Ovary (tissue), 3 donors: ENCODE data around the gene HSPA1B.

Experiments used
- EP300 ChIP-seq: sonication (generic); formaldehyde crosslinking; IDR thresholded peaks from one replicate; pipeline ENCODE4 v1.6.1; 2017; ENCODE audit warnings: antibody characterized with exemption
- POLR2A ChIP-seq: fragments of 450-650 bp; IDR thresholded peaks from one replicate; pipeline ENCODE4 v1.6.1; 2017; ENCODE audit warnings: antibody characterized with exemption, mild to moderate bottlenecking, moderate library complexity
- TF ChIP-seq, protein P1 (sequence below), 3 donors: fragments of 450-650 bp in 2 of 3; fragments of 200-600 bp in 1 of 3; IDR thresholded peaks; one replicate each; pipeline versions ENCODE4 v1.5.1 to v1.8.0; 2016 to 2022; ENCODE audit warnings: antibody characterized with exemption in 3 of 3, mild to moderate bottlenecking in 1 of 3
- donor health status: DM: no; HTN: no; CAD: no.

DNA sequence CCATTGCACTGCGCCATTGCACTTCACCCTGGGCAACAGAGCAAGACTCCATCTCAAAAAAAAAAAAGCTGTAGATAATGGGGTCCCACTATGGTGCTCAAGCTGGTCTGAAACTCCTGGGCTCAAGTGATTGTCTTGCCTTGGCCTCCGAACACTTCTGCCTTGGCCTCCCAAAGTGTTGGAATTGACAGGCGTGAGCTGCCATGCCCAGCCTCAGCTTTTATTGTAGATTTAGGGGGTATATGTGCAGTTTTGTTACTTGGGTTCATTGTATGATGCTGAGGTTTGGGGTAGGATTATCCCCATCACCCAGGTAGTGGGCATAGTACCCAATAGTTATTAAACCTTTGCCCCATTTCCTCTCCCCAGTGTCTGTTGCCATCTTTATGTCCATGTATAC is 11.4 kb downstream of the HSPA1B start:
- TF ChIP-seq, protein P1, sequence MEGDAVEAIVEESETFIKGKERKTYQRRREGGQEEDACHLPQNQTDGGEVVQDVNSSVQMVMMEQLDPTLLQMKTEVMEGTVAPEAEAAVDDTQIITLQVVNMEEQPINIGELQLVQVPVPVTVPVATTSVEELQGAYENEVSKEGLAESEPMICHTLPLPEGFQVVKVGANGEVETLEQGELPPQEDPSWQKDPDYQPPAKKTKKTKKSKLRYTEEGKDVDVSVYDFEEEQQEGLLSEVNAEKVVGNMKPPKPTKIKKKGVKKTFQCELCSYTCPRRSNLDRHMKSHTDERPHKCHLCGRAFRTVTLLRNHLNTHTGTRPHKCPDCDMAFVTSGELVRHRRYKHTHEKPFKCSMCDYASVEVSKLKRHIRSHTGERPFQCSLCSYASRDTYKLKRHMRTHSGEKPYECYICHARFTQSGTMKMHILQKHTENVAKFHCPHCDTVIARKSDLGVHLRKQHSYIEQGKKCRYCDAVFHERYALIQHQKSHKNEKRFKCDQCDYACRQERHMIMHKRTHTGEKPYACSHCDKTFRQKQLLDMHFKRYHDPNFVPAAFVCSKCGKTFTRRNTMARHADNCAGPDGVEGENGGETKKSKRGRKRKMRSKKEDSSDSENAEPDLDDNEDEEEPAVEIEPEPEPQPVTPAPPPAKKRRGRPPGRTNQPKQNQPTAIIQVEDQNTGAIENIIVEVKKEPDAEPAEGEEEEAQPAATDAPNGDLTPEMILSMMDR (IDR thresholded peaks at IDR 0.05) = no peak
- TF ChIP-seq POLR2A = no peak
- TF ChIP-seq EP300 = no peak
